ENCODE measurements around the gene FAM131B.

- no peak for TF ChIP-seq REST (IDR thresholded peaks at IDR 0.05; ENCODE audit: low read depth)
- no peak for TF ChIP-seq TAF1 (IDR thresholded peaks at IDR 0.05; ENCODE audit: low read depth)
- TF ChIP-seq, protein P1, sequence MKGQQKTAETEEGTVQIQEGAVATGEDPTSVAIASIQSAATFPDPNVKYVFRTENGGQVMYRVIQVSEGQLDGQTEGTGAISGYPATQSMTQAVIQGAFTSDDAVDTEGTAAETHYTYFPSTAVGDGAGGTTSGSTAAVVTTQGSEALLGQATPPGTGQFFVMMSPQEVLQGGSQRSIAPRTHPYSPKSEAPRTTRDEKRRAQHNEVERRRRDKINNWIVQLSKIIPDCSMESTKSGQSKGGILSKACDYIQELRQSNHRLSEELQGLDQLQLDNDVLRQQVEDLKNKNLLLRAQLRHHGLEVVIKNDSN (IDR thresholded peaks at IDR 0.05): no peak
- TF ChIP-seq FOXM1 (IDR thresholded peaks at IDR 0.05; ENCODE audit: borderline replicate concordance, low read depth): no peak
- no peak for TF ChIP-seq EGR1 (IDR thresholded peaks at IDR 0.05)
- TF ChIP-seq YY1 (IDR thresholded peaks at IDR 0.05; ENCODE audit: low read depth): no peak
- TF ChIP-seq MAX (IDR thresholded peaks at IDR 0.05): no peak
- TF ChIP-seq CREB1 (IDR thresholded peaks at IDR 0.05; ENCODE audit: low read depth): no peak
Measured at GRCh38 chr7:143405173-143406001, 42.9 kb upstream of the FAM131B start.
